ENCODE measurements around the gene VRK3.

VRK3 gene

GRCh38 chr19:50026550-50026906, 1.4 kb upstream of the VRK3 start:
- DNase-seq: no peak

- peak; percentile 83 for DNase-seq
Observed at GRCh38 chr19:50025794-50026549, 800 bp upstream of the VRK3 start, which contains the start of gene ZNF473. Gene ZNF473 (plus strand): TSS chr19:50026005. CDS start chr19:50031083, 5,078 bp downstream.

GRCh38 chr19:50024719-50025021, 502 bp downstream of the VRK3 start:
- no peak for DNase-seq

- DNase-seq: no peak
Observed at GRCh38 chr19:50022823-50023222, 2.3 kb downstream of the VRK3 start.

- no peak for DNase-seq
Observed at GRCh38 chr19:50020481-50020880, 4.7 kb downstream of the VRK3 start.

- DNase-seq: no peak
Observed at GRCh38 chr19:50016225-50016807, 8.9 kb downstream of the VRK3 start.

- no peak for DNase-seq
Observed at GRCh38 chr19:50008532-50008931, 16.6 kb downstream of the VRK3 start.

- no peak for DNase-seq
Observed at GRCh38 chr19:50007947-50008346, 17.2 kb downstream of the VRK3 start.

GRCh38 chr19:50007170-50007569, 18.0 kb downstream of the VRK3 start:
- no peak for DNase-seq

GRCh38 chr19:50005428-50005827, 19.7 kb downstream of the VRK3 start:
- no peak for DNase-seq

GRCh38 chr19:50003810-50004419, 21.3 kb downstream of the VRK3 start:
- DNase-seq: no peak

GRCh38 chr19:50003254-50003788, 21.9 kb downstream of the VRK3 start:
- DNase-seq: no peak

GRCh38 chr19:50002386-50002960, 22.7 kb downstream of the VRK3 start:
- no peak for DNase-seq

- no peak for DNase-seq
Observed at GRCh38 chr19:50001775-50002174, 23.4 kb downstream of the VRK3 start.

GRCh38 chr19:50000841-50001557, 24.2 kb downstream of the VRK3 start:
- no peak for DNase-seq

- no peak for DNase-seq
Observed at GRCh38 chr19:50000038-50000840, 24.9 kb downstream of the VRK3 start.

GRCh38 chr19:49999371-50000010, 25.7 kb downstream of the VRK3 start:
- no peak for DNase-seq

GRCh38 chr19:49997709-49998108, 27.5 kb downstream of the VRK3 start:
- DNase-seq: no peak

- DNase-seq: no peak
Observed at GRCh38 chr19:49988433-49988832, 36.7 kb downstream of the VRK3 start.

GRCh38 chr19:49988007-49988406, 37.2 kb downstream of the VRK3 start:
- DNase-seq: no peak

- no peak for DNase-seq
Observed at GRCh38 chr19:49987159-49987698, 37.9 kb downstream of the VRK3 start.

All from activated gamma-delta T cell (primary cell).